Right lobe of liver (tissue), 4 donors: ENCODE results near the gene PPP6R1.

Experiments
- CTCF ChIP-seq, 4 donors: fragments of 200-600 bp in 3 of 4; fragments of 450-650 bp in 1 of 4; IDR thresholded peaks; one replicate each; pipeline versions ENCODE4 v1.5.1 to v1.8.0; 2016 to 2022; ENCODE audit warnings: antibody characterized with exemption in 4 of 4, mild to moderate bottlenecking in 2 of 4
- POLR2A ChIP-seq: fragments of 450-650 bp; IDR thresholded peaks from one replicate; pipeline ENCODE4 v1.6.1; 2017; ENCODE audit warnings: antibody characterized with exemption, mild to moderate bottlenecking
- donor health status: DM: no; HTN: no; CAD: no.
- donor health status: DM: no; HTN: no; CAD: no.
- donor health status: DM: no; HTN: yes; CAD: no.

- TF ChIP-seq CTCF (IDR thresholded peaks at IDR 0.05) (no peak), POLR2A (no peak)
Observed at GRCh38 chr19:55305491-55305890, 46.7 kb upstream of the PPP6R1 start.
